Bronchial epithelial cell (primary cell): Measurements from ENCODE around the gene NEMP2. TPM values are rescaled to one million over a fixed set of nuclear protein-coding genes. Genes with fewer than 3 reads are reported as not detected.

Source experiments
- DNase-seq: peaks from one replicate; pipeline ENCODE4 v3.0.0-alpha.2; 2010; ENCODE audit warnings: low read depth
- FAIRE-seq: peaks from 2 replicates; lab custom pipeline; 2011; peaks lifted over from hg19 to GRCh38; lab: Jason Lieb, UNC
- H3K27me3 ChIP-seq: 2 replicates; pipeline ENCODE4 v1.5.1; 2011; ENCODE audit warnings: low read length; ENCODE audit not compliant: control insufficient read depth, insufficient read depth
- H3K36me3 ChIP-seq: 2 replicates; pipeline ENCODE4 v1.5.1; 2011; ENCODE audit warnings: low read length; ENCODE audit not compliant: control insufficient read depth, insufficient read depth
- H3K4me3 ChIP-seq: 2 replicates; pipeline ENCODE4 v1.5.1; 2011; ENCODE audit warnings: mild to moderate bottlenecking, low read depth, low read length, control low read depth
- CTCF ChIP-seq: IDR thresholded peaks from 2 replicates; pipeline ENCODE4 v1.5.1; 2011; ENCODE audit warnings: mild to moderate bottlenecking, moderate library complexity, low read length, control low read depth, inconsistent platforms; ENCODE audit not compliant: insufficient read depth, severe bottlenecking
- total RNA-seq: library from RNA; depleted of rRNA; stranded (reverse); fragments of >200 nt; gene quantifications from 2 replicates; pipeline ENCODE4 v1.2.1, GENCODE V29; 2014

The NEMP2 gene
- total RNA-seq, 1 donor from 2014 or later: 1.8 TPM

- no peak for TF ChIP-seq CTCF
- no peaks in the 10 kb centered on the region for H3K36me3 ChIP-seq
- no peak for FAIRE-seq
- no peak for DNase-seq
- H3K4me3 ChIP-seq: no peak overlapping the region
- H3K27me3 ChIP-seq: no peaks in the 10 kb centered on the region
Measured at GRCh38 chr2:190530248-190530900, 4.1 kb downstream of the NEMP2 start.

GRCh38 chr2:190529486-190530247 is 4.9 kb downstream of the NEMP2 start:
- Histone ChIP-seq H3K27me3 (no peaks in the 10 kb centered on the region), H3K36me3 (no peaks in the 10 kb centered on the region), H3K4me3 (no peak overlapping the region)
- no peak for FAIRE-seq
- no peak for DNase-seq
- no peak for TF ChIP-seq CTCF

- H3K4me3 ChIP-seq: no peak overlapping the region
- DNase-seq (peak; percentile 44), FAIRE-seq (no peak)
- H3K27me3 ChIP-seq: no peaks in the 10 kb centered on the region
- H3K36me3 ChIP-seq: no peaks in the 10 kb centered on the region
- no peak for TF ChIP-seq CTCF
Measured at GRCh38 chr2:190528521-190529001, 6.0 kb downstream of the NEMP2 start.

GRCh38 chr2:190527918-190528317 is 6.6 kb downstream of the NEMP2 start:
- no peak for DNase-seq
- H3K4me3 ChIP-seq: no peak overlapping the region
- no peak for TF ChIP-seq CTCF
- H3K27me3 ChIP-seq: no peaks in the 10 kb centered on the region
- no peaks in the 10 kb centered on the region for H3K36me3 ChIP-seq
- FAIRE-seq: no peak

GRCh38 chr2:190527214-190527613 is 7.3 kb downstream of the NEMP2 start:
- no peak for TF ChIP-seq CTCF
- DNase-seq: no peak
- no peak for FAIRE-seq
- H3K4me3 ChIP-seq: no peak overlapping the region
- no peaks in the 10 kb centered on the region for H3K36me3 ChIP-seq
- H3K27me3 ChIP-seq: no peaks in the 10 kb centered on the region
